ENCODE data around the gene SLC10A7.

DNA sequence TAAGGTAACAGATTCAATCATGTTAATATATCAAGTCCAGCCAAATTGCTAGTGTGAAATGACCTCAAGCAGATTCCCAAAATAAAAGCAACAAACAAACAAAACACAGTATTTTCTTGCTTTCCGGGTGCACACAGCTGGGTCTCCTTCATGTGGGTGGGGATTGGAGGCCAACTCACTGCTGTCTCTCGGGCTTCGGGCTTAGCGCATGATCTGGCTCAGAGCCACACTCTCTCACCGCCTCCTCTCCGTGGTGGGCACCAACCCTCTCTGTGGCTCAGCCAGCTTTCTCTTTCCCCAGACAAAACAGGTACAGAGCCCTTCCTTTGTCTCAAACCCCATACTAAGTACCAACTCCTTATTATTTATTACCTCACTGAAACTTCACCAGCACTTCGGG lies 310.3 kb downstream of the SLC10A7 start:
- TF ChIP-seq EZH2 (IDR thresholded peaks at IDR 0.05; ENCODE audit: low read length) (no peak), CTCF (optimal IDR thresholded peaks at IDR 0.05 in 1 of 3, IDR thresholded peaks at IDR 0.05 in 1 of 3, conservative IDR thresholded peaks at IDR 0.05 in 1 of 3; ENCODE audit: extremely low read depth in 1 of 3, insufficient read depth in 2 of 3, low read length in 3 of 3) (no peak)

Measured in keratinocyte (primary cell).